NT2/D1 (cell line): ENCODE results near the gene NR3C2.

Experiments used
- YY1 ChIP-seq: IDR thresholded peaks from 2 replicates; pipeline ENCODE4 v1.6.1; 2011; ENCODE audit not compliant: insufficient read length, insufficient read depth
- ZNF274 ChIP-seq: IDR thresholded peaks from 2 replicates; pipeline ENCODE4 v1.6.1; 2011; ENCODE audit warnings: mild to moderate bottlenecking, low read depth, low read length

DNA sequence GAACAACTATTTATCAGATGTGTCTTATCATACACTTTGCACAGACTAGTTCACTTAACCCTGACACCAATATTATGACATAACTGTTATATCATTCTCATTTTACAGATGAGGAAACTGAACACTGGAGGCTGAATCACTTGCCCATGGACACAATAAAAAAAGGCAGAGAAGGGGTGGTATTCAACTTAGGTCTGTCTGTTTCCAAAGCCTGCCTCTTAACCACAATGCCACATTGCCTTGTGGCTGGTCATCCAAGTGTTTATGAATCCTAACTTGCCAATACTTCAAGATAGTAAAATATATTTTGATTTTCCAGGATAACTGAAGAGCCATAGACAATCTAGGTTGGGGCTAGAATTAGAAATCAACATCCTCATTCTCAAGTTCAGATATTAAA lies 327.8 kb downstream of the NR3C2 start:
- TF ChIP-seq ZNF274: no peak
- no peak for TF ChIP-seq YY1
